Measurements from ENCODE around the gene GDNF.

GRCh38 chr5:37786862-37787519, 52.9 kb downstream of the GDNF start:
- TF ChIP-seq PATZ1 (CRISPR knock-in tag; IDR thresholded peaks at IDR 0.05; ENCODE audit: borderline replicate concordance), result no peak
- TF ChIP-seq RARB (CRISPR knock-in tag; IDR thresholded peaks at IDR 0.05), result no peak
- no peak for TF ChIP-seq CSDC2 (CRISPR knock-in tag; IDR thresholded peaks at IDR 0.05)
- TF ChIP-seq POU6F1 (CRISPR knock-in tag; IDR thresholded peaks at IDR 0.05; ENCODE audit: borderline replicate concordance, low read depth), result no peak
- TF ChIP-seq ZNF8 (CRISPR knock-in tag; IDR thresholded peaks at IDR 0.05), result no peak
- no peak for TF ChIP-seq ZFP3 (CRISPR knock-in tag; IDR thresholded peaks at IDR 0.05)
